Activated naive CD4-positive, alpha-beta T cell treated with anti-CD3 and anti-CD28 coated beads for 36 hours (primary cell): ENCODE data around the gene GSG1L. TPM values are rescaled to one million over a fixed set of nuclear protein-coding genes. Genes with fewer than 3 reads are reported as not detected.

Source experiments
- CTCF ChIA-PET: fragments of 350-600 bp; sonication (Branson Sonifier 250); formaldehyde crosslinking; loops from one replicate; lab custom pipeline; 2021; ENCODE audit warnings: antibody characterized with exemption; lab: Charles Lee
- DNase-seq: peaks from one replicate; pipeline ENCODE4 v3.0.0-alpha.2; 2020
- H3K27ac Mint-ChIP-seq: one replicate; pipeline ENCODE4 v1.8.0; 2021; ENCODE audit warnings: mild to moderate bottlenecking, mixed read lengths
- H3K27me3 Mint-ChIP-seq: one replicate; pipeline ENCODE4 v1.8.0; 2021; ENCODE audit warnings: low read depth, mixed read lengths
- H3K36me3 Mint-ChIP-seq: one replicate; pipeline ENCODE4 v1.8.0; 2021; ENCODE audit warnings: low read depth, mixed read lengths
- H3K4me1 Mint-ChIP-seq: one replicate; pipeline ENCODE4 v1.8.0; 2021; ENCODE audit warnings: low read depth, mixed read lengths
- H3K4me3 Mint-ChIP-seq: one replicate; pipeline ENCODE4 v1.8.0; 2021; ENCODE audit warnings: mild to moderate bottlenecking, moderate library complexity, mixed read lengths
- H3K9me3 Mint-ChIP-seq: one replicate; pipeline ENCODE4 v1.8.0; 2021; ENCODE audit warnings: mixed read lengths
- intact Hi-C: fragments of 100-400 bp; cut with micrococcal nuclease; formaldehyde crosslinking; loops from one replicate; pipeline ENCODE4 v1.15.1; 2023
- total RNA-seq, 2 experiments: library from RNA; stranded (reverse); gene quantifications; one replicate each; pipeline ENCODE4 v1.2.3, GENCODE V29; 2021

Gene GSG1L
- total RNA-seq, 2 experiments from 2014 or later: not detected

- no peak overlapping the region for H3K4me3 Mint-ChIP-seq
- H3K9me3 Mint-ChIP-seq: no peaks in the 10 kb centered on the region
- DNase-seq: no peak
- CTCF ChIA-PET: no interaction called here
- H3K4me1 Mint-ChIP-seq: no peaks in the 10 kb centered on the region
- no peak overlapping the region for H3K27ac Mint-ChIP-seq
- H3K27me3 Mint-ChIP-seq: no peaks in the 10 kb centered on the region
- peaks cover 14% of the 10 kb centered on the region for H3K36me3 Mint-ChIP-seq
- intact Hi-C loops: no loop called here
Observed at GRCh38 chr16:27767081-27767480, 296.4 kb downstream of the GSG1L start.

GRCh38 chr16:27766236-27766925 is 297.1 kb downstream of the GSG1L start:
- no peak for DNase-seq
- H3K4me1 Mint-ChIP-seq: no peaks in the 10 kb centered on the region
- no peak overlapping the region for H3K27ac Mint-ChIP-seq
- H3K36me3 Mint-ChIP-seq: peaks cover 14% of the 10 kb centered on the region
- no peak overlapping the region for H3K4me3 Mint-ChIP-seq
- intact Hi-C loops: no loop called here
- H3K9me3 Mint-ChIP-seq: no peaks in the 10 kb centered on the region
- CTCF ChIA-PET: no interaction called here
- H3K27me3 Mint-ChIP-seq: no peaks in the 10 kb centered on the region

GRCh38 chr16:27764869-27765675 is 298.4 kb downstream of the GSG1L start:
- Mint-ChIP-seq H3K27me3 (no peaks in the 10 kb centered on the region), H3K9me3 (no peaks in the 10 kb centered on the region), H3K4me1 (no peaks in the 10 kb centered on the region), H3K27ac (no peak overlapping the region), H3K36me3 (peaks cover 12% of the 10 kb centered on the region), H3K4me3 (no peak overlapping the region)
- DNase-seq: no peak
- CTCF ChIA-PET: no interaction called here
- intact Hi-C loops: no loop called here

- no peak overlapping the region for H3K27ac Mint-ChIP-seq
- H3K4me1 Mint-ChIP-seq: no peaks in the 10 kb centered on the region
- no peaks in the 10 kb centered on the region for H3K9me3 Mint-ChIP-seq
- no peak overlapping the region for H3K4me3 Mint-ChIP-seq
- peaks cover 12% of the 10 kb centered on the region for H3K36me3 Mint-ChIP-seq
- DNase-seq: no peak
- intact Hi-C loops: no loop called here
- CTCF ChIA-PET: no interaction called here
- H3K27me3 Mint-ChIP-seq: no peaks in the 10 kb centered on the region
Observed at GRCh38 chr16:27764427-27764826, 299.1 kb downstream of the GSG1L start.

- no peak overlapping the region for H3K27ac Mint-ChIP-seq
- H3K4me3 Mint-ChIP-seq: no peak overlapping the region
Observed at GRCh38 chr16:27762441-27762840, 301.1 kb downstream of the GSG1L start.

GRCh38 chr16:27761816-27762215 is 301.7 kb downstream of the GSG1L start:
- intact Hi-C loops: no loop called here
- Mint-ChIP-seq H3K27ac (no peak overlapping the region), H3K27me3 (no peaks in the 10 kb centered on the region), H3K36me3 (peaks cover 15% of the 10 kb centered on the region), H3K4me3 (no peak overlapping the region), H3K9me3 (no peaks in the 10 kb centered on the region), H3K4me1 (no peaks in the 10 kb centered on the region)
- DNase-seq: no peak
- CTCF ChIA-PET: no interaction called here

More at GRCh38 chr16:27762441-27762840, 301.1 kb downstream of the GSG1L start:
- H3K4me1 Mint-ChIP-seq: no peaks in the 10 kb centered on the region
- H3K9me3 Mint-ChIP-seq: no peaks in the 10 kb centered on the region
- H3K36me3 Mint-ChIP-seq: peaks cover 15% of the 10 kb centered on the region
- intact Hi-C loops: no loop called here
- H3K27me3 Mint-ChIP-seq: no peaks in the 10 kb centered on the region
- CTCF ChIA-PET: no interaction called here
- DNase-seq: no peak

- intact Hi-C loops: no loop called here
- H3K36me3 Mint-ChIP-seq: peaks cover 15% of the 10 kb centered on the region
- H3K27ac Mint-ChIP-seq: no peak overlapping the region
- H3K27me3 Mint-ChIP-seq: no peaks in the 10 kb centered on the region
- CTCF ChIA-PET: no interaction called here
- no peak overlapping the region for H3K4me3 Mint-ChIP-seq
- no peak for DNase-seq
- H3K9me3 Mint-ChIP-seq: no peaks in the 10 kb centered on the region
- no peaks in the 10 kb centered on the region for H3K4me1 Mint-ChIP-seq
Observed at GRCh38 chr16:27760789-27761176, 302.7 kb downstream of the GSG1L start.

GRCh38 chr16:27759967-27760788 is 303.3 kb downstream of the GSG1L start:
- Mint-ChIP-seq H3K27ac (no peak overlapping the region), H3K27me3 (no peaks in the 10 kb centered on the region), H3K4me1 (no peaks in the 10 kb centered on the region), H3K4me3 (no peak overlapping the region), H3K9me3 (no peaks in the 10 kb centered on the region), H3K36me3 (peaks cover 15% of the 10 kb centered on the region)
- CTCF ChIA-PET: no interaction called here
- intact Hi-C loops: no loop called here
- no peak for DNase-seq

GRCh38 chr16:27759301-27759871 is 304.1 kb downstream of the GSG1L start:
- DNase-seq: no peak
- H3K27me3 Mint-ChIP-seq: no peaks in the 10 kb centered on the region
- intact Hi-C loops: no loop called here
- H3K4me3 Mint-ChIP-seq: no peak overlapping the region
- no peak overlapping the region for H3K27ac Mint-ChIP-seq
- H3K36me3 Mint-ChIP-seq: peaks cover 14% of the 10 kb centered on the region
- CTCF ChIA-PET: no interaction called here
- no peaks in the 10 kb centered on the region for H3K9me3 Mint-ChIP-seq
- H3K4me1 Mint-ChIP-seq: no peaks in the 10 kb centered on the region

GRCh38 chr16:27758544-27758943 is 305.0 kb downstream of the GSG1L start:
- Mint-ChIP-seq H3K4me3 (no peak overlapping the region), H3K27me3 (no peaks in the 10 kb centered on the region), H3K4me1 (no peaks in the 10 kb centered on the region), H3K9me3 (no peaks in the 10 kb centered on the region), H3K36me3 (peaks cover 7% of the 10 kb centered on the region), H3K27ac (no peak overlapping the region)
- intact Hi-C loops: no loop called here
- CTCF ChIA-PET: interaction anchor here (0.6 kb wide), 1 partner anchor 1283 kb away, joined by 3 read pairs; no protein-coding TSS in a partner anchor
- DNase-seq: no peak

GRCh38 chr16:27756206-27756970 is 307.1 kb downstream of the GSG1L start:
- no peaks in the 10 kb centered on the region for H3K4me1 Mint-ChIP-seq
- no peak overlapping the region for H3K27ac Mint-ChIP-seq

More at GRCh38 chr16:27756206-27756970, 307.1 kb downstream of the GSG1L start:
- no peaks in the 10 kb centered on the region for H3K9me3 Mint-ChIP-seq
- intact Hi-C loops: no loop called here
- H3K36me3 Mint-ChIP-seq: peaks cover 5% of the 10 kb centered on the region
- CTCF ChIA-PET: interaction anchor here (0.6 kb wide), 1 partner anchor 290 kb away, joined by 4 read pairs; no protein-coding TSS in a partner anchor
- H3K4me3 Mint-ChIP-seq: no peak overlapping the region
- no peak for DNase-seq
- H3K27me3 Mint-ChIP-seq: no peaks in the 10 kb centered on the region
